Urinary bladder (tissue), 4 donors: Measurements from ENCODE around the gene RBMS3. TPM values are rescaled to one million over a fixed set of nuclear protein-coding genes. Genes with fewer than 3 reads are reported as not detected.

ENCODE experiments used
- DNase-seq: peaks from one replicate; pipeline ENCODE4 v3.0.0-alpha.2; 2015; ENCODE audit errors: extremely low spot score
- H3K27ac ChIP-seq: one replicate; pipeline ENCODE4 v1.5.1; 2013; ENCODE audit warnings: low read depth, mild to moderate bottlenecking, moderate library complexity
- H3K36me3 ChIP-seq: one replicate; pipeline ENCODE4 v1.6.1; 2013; ENCODE audit warnings: mild to moderate bottlenecking, moderate library complexity; ENCODE audit not compliant: insufficient read depth
- H3K4me1 ChIP-seq: one replicate; pipeline ENCODE4 v1.6.1; 2013; ENCODE audit warnings: mild to moderate bottlenecking, moderate library complexity; ENCODE audit not compliant: insufficient read depth
- H3K4me3 ChIP-seq: one replicate; pipeline ENCODE4 v1.5.1; 2013; ENCODE audit warnings: low read depth, low read length
- WGBS: extraction: QIAGEN DNeasy Blood & Tissue Kit; methylation state at CpG from one replicate; pipeline ENCODE4 v1.1.7; 2013; 5-methylcytosine and 5-hydroxymethylcytosine counted together
- polyA plus RNA-seq: library from polyadenylated mRNA; stranded (reverse); fragments of 200-250 nt; gene quantifications from one replicate; pipeline ENCODE4 v1.2.3, GENCODE V29; 2013
- total RNA-seq: library from RNA; depleted of rRNA; stranded (reverse); fragments of >200 nt; gene quantifications from one replicate; pipeline ENCODE4 v1.2.3, GENCODE V29; 2014
- donor health status: healthy with polysubstance abuse.
- donor health status: healthy.

RBMS3 gene
- total and polyA plus RNA-seq, 2 donors: 10.6 to 136 TPM

DNA sequence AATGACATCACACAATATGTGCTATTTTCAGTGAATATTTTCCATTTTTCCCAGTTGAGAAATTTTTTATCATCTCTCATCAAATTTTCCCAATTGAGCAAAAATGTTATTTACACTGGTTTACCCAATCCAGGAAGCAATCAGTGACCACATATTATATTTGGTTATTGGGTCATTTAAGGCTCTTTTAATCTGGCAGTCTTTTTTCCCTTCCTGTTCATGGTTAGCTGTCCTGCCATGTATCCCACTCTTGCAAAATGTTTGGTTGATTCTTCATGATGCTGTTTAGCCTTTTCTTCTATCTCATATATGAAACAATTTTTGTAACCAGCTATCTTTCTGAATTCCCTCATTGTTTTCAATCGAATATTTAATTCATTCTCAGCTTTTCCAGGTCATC is 626.0 kb downstream of the RBMS3 start:
- 92% methylated on average over 1 of the region's 1 CpG for WGBS
- no peak overlapping the region for H3K27ac ChIP-seq
- H3K36me3 ChIP-seq: no peaks in the 10 kb centered on the region
- H3K4me1 ChIP-seq: no peaks in the 10 kb centered on the region
- no peak overlapping the region for H3K4me3 ChIP-seq
- no peak for DNase-seq

DNA sequence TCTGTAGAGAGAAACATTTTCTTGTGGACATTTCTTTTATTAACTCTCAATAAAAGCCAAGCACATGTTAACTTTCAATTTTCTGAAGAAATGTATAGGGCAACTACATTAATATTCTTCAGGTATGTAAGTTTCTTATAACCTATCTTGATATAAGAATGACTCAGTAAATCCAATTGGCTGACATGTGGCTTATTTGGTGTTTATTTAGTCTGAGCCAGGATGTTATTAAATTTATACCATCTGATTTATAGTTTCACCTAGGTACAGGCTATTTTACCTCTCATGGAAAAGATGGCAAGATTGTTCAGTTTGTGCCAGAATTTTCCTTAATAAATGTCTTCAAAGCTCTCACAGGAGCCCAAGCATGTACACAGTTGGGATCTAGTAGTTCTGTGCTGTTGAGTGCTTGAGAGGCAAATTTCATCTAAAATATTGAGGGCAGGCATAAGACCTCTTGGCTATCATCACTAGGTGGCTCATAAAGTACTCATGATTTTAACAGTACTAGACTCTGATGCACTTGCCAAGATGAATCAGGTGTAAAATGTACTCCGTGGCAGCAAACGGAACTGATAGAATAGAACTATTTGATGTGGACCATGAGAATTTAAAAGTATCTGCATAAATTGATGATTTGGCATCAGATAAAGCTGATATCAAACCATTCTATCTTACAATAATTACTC is 631.9 kb downstream of the RBMS3 start:
- no peak for DNase-seq
- no peak overlapping the region for H3K4me3 ChIP-seq
- H3K4me1 ChIP-seq: no peaks in the 10 kb centered on the region
- no peak overlapping the region for H3K27ac ChIP-seq
- no peaks in the 10 kb centered on the region for H3K36me3 ChIP-seq
- 88% methylated on average over 2 of the region's 2 CpGs for WGBS

- Histone ChIP-seq H3K4me3 (no peak overlapping the region), H3K27ac (no peak overlapping the region), H3K4me1 (no peaks in the 10 kb centered on the region), H3K36me3 (no peaks in the 10 kb centered on the region)
- 35% methylated on average over 3 of the region's 3 CpGs for WGBS
- DNase-seq: no peak
These were observed 634.1 kb downstream of the RBMS3 start for GRCh38 chr3:29914861-29915524.

GRCh38 chr3:29919571-29919970 is 638.7 kb downstream of the RBMS3 start:
- DNase-seq: no peak
- H3K36me3 ChIP-seq: no peaks in the 10 kb centered on the region
- no peak overlapping the region for H3K4me3 ChIP-seq
- WGBS: 53% methylated on average over 1 of the region's 1 CpG
- H3K4me1 ChIP-seq: no peaks in the 10 kb centered on the region
- no peak overlapping the region for H3K27ac ChIP-seq

DNA sequence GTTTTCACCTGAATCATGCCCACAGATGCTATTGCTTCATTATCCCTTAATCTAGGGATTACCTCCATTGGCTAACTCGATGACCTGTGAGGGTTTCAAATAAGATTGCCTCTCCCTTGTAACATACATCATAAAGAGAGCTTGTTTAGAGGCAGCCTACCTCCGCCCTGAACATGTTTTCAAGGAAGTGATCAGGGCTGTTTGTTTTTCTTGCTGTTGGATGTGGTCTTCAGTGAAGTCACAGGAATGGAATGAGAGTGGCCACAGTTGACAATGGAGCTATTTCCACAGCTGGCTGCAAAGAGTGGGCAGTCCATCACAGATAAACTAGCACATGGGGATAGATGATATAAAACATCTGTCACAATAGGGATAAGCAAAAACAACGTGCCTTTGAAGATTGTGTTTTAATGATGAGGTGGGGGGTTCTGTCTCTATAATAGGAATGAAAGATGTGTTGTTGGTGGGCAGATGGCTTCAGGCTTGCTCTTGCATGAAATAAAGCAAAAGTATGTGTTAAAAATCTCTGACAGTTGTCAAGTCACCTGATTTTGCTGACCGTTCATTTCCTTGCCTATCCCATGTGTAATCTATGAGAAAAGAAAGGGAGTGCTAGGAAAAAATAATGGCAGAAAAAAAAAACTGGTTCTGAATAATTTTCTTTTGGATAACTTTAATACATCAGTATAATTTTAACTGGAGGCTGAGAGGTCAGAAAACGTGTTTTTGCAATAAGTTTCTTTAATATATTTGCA is 642.3 kb downstream of the RBMS3 start:
- Histone ChIP-seq H3K36me3 (no peaks in the 10 kb centered on the region), H3K27ac (no peak overlapping the region), H3K4me1 (no peaks in the 10 kb centered on the region), H3K4me3 (no peak overlapping the region)
- no peak for DNase-seq
- 45% methylated on average over 5 of the region's 5 CpGs for WGBS

DNA sequence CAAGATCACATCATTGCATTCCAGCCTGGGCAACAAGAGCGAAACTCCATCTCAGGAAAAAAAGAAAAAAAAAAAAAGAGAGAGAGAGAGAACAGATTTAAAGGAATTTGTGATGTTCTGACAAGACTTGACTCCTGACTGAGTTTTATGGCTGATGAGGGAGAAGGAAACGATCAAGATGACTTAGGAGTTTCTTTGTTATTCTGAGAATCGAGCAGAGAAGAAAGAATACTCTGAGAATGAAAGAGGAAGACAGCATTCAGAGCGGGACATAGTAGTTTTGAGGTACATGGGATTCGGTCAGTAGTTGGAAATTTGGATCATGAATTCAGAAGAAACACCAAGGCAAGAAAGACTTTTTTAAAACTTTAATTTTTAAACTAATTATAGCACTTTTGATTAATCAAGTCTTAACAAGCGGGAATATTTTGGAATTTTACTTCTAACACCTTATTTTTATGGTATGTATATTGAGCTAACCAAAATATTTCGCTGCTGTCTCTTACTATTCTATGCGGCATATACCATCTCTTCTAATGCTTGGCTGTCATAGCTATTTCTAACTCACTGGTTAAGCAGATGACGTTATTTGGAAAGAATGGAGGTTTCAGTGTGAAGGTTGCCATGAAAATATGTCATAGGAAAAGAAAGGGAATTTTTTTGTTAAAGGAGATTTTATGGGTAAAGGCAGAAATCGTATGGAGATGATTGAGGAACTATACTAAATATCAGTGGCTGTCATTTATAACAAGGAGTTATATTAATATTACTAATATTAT is 644.1 kb downstream of the RBMS3 start:
- WGBS: 94% methylated on average over 10 of the region's 10 CpGs
- Histone ChIP-seq H3K4me3 (no peak overlapping the region), H3K36me3 (no peaks in the 10 kb centered on the region), H3K4me1 (no peaks in the 10 kb centered on the region), H3K27ac (no peak overlapping the region)
- no peak for DNase-seq

GRCh38 chr3:29926378-29926777 is 645.5 kb downstream of the RBMS3 start:
- 33% methylated on average over 2 of the region's 2 CpGs for WGBS
- no peak overlapping the region for H3K27ac ChIP-seq
- H3K4me3 ChIP-seq: no peak overlapping the region
- H3K36me3 ChIP-seq: no peaks in the 10 kb centered on the region
- DNase-seq: no peak
- H3K4me1 ChIP-seq: no peaks in the 10 kb centered on the region

DNA sequence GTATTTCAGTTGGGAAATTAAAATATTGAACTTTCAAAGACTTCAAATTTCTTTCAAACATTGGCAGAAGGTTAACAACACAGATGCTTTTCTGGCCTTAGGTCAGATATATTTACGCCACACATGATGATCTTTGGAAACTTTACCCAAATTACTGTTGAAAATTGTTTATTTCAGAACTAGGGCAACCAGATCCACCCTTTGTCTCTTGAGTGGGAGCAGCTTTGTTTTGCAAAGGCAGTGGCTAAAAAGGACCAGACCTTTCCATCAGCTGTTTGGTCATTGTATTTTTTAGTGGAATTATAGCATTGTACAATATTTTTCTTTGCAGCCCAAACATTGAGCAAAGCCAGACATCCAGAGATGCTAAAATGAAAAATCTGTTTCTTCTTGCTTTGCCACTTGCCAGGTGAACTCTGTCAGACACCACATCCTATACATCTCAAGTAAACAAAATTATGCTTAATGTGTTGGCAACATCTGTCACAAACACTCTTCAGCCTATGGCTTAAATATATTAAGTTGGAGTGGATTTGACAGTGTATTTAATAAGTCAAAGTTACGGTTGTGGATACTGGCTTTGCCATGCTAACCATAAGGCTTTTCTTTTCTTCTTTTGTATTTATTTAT is 651.9 kb downstream of the RBMS3 start:
- DNase-seq: no peak
- Histone ChIP-seq H3K4me1 (no peaks in the 10 kb centered on the region), H3K36me3 (no peaks in the 10 kb centered on the region), H3K27ac (no peak overlapping the region), H3K4me3 (no peak overlapping the region)
- 82% methylated on average over 2 of the region's 2 CpGs for WGBS

DNA sequence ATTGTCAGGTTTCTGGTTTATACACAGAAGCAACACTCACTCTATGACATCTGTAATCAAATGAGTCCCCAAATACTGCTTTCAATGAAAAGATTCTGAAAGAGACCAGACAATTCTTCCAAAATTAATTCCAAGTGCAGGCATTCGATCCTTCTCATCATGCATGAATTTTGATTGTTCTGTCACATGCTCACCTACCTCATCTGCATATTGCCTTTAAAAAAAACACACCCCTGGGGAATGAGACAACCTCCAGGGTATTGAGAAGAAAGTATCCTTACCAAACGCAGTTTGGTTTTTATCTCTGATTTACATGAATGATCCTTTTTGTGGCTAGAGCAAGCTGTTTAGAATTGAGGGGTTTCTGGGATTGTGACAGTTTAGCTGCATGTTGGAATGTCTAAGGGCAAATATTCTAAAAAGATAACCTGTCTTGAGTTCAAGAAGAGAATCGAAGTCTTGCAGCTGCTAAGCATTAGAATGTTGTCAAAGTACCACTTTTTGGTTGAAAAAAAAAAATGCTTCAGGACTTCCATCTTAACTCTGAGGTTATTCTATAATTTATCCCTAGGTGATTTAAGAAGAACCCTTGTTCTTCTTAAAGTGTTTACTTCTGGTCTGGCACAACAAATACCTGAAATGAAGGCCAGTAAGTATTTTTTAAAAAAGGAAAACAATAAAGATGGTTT is 653.1 kb downstream of the RBMS3 start:
- H3K4me3 ChIP-seq: no peak overlapping the region
- H3K36me3 ChIP-seq: no peaks in the 10 kb centered on the region
- H3K4me1 ChIP-seq: no peaks in the 10 kb centered on the region
- no peak for DNase-seq
- 67% methylated on average over 3 of the region's 3 CpGs for WGBS
- H3K27ac ChIP-seq: no peak overlapping the region

GRCh38 chr3:29934751-29935150 is 653.9 kb downstream of the RBMS3 start:
- Histone ChIP-seq H3K27ac (no peak overlapping the region), H3K4me1 (no peaks in the 10 kb centered on the region), H3K4me3 (no peak overlapping the region), H3K36me3 (no peaks in the 10 kb centered on the region)
- DNase-seq: no peak
- 86% methylated on average over 4 of the region's 4 CpGs for WGBS

DNA sequence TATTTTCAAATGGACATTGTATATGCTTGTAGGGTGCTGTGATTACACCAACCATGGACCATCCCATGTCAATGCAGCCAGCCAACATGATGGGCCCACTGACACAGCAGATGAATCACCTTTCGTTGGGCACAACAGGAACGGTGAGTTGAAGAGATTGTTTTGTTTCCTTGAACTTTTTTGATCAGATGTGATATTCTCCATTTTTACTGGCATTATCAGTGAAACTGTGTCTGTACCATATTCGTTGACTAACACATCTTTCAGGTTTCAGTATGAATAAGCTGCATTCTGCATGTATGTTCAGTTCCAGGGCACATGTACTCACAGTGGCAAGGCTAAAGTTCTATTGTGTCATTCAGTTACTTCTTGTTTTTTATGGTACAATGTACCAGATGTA is 655.2 kb downstream of the RBMS3 start:
- H3K36me3 ChIP-seq: no peaks in the 10 kb centered on the region
- H3K27ac ChIP-seq: no peak overlapping the region
- H3K4me3 ChIP-seq: no peak overlapping the region
- no peak for DNase-seq
- H3K4me1 ChIP-seq: no peaks in the 10 kb centered on the region
- 91% methylated on average over 3 of the region's 3 CpGs for WGBS

GRCh38 chr3:29936766-29937165 is 655.9 kb downstream of the RBMS3 start:
- Histone ChIP-seq H3K4me3 (no peak overlapping the region), H3K36me3 (no peaks in the 10 kb centered on the region), H3K27ac (no peak overlapping the region), H3K4me1 (no peaks in the 10 kb centered on the region)
- WGBS: 96% methylated on average over 2 of the region's 2 CpGs
- no peak for DNase-seq

DNA sequence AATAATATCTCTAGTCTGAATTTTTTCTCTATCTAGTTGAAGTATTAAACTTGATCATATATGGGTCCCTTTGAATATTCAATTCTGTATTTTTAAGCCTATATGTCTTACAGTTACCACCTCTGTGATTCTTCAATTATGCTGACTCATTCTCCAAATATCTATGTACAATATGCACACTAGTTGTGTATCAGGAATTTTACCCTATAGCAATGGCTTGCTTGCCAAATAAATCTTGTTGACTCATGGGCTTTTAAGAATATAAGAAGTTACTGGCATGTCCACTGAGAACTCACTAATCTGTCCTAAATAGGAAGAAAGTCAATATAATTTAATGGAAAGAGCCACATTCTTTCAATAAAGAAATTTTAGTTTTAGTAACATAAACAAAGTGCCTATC is 656.3 kb downstream of the RBMS3 start:
- no peak overlapping the region for H3K4me3 ChIP-seq
- no peaks in the 10 kb centered on the region for H3K4me1 ChIP-seq
- H3K27ac ChIP-seq: no peak overlapping the region
- no peak for DNase-seq
- H3K36me3 ChIP-seq: no peaks in the 10 kb centered on the region
